ENCODE data around the gene IL25.

- no peak for TF ChIP-seq CTCF (IDR thresholded peaks at IDR 0.05)
- no peak for TF ChIP-seq POLR2AphosphoS5 (IDR thresholded peaks at IDR 0.05)
- no peak for TF ChIP-seq POLR2A (IDR thresholded peaks at IDR 0.05; ENCODE audit: low read depth)
Observed at GRCh38 chr14:23414906-23415820, 42.6 kb downstream of the IL25 start.

Measured in esophagus muscularis mucosa (tissue), 3 donors.